Activated T-cell treated with anti-CD3 and anti-CD28 coated beads, Interleukin-2, amount 50 U/mL, for 48 hours (primary cell): ENCODE data around the gene CLDN6.

Source experiments
- DNase-seq, 2 experiments: peaks; one replicate each; pipeline ENCODE4 v3.0.0-alpha.2; 2020

The CLDN6 gene

GRCh38 chr16:3012828-3013420 is 5.1 kb downstream of the CLDN6 start, which contains the start of gene CLDN9:
CLDN9 (plus strand) TSS chr16:3012923; CDS start chr16:3013363, 440 bp downstream.
- DNase-seq = no peak

- no peak for DNase-seq
Observed at GRCh38 chr16:3012246-3012645, 5.7 kb downstream of the CLDN6 start.

DNA sequence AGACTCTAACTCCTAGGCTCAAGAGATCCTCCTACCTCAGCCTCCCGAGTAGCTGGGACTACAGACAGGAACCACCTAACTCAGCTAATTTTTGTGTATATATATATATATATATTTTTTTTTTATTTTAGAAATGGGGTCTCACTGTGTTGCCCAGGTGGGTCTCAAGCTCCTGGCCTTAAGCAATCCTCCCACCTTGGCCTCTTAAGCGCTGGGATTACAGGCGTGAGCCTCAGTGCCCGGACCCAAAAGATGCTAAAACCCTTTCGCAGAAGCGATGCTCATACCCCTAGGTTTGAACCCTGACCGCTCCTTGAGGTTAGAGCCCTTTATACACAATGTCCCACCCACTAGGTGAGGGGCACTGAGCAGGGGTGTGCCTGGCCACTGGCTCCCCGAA is 7.5 kb downstream of the CLDN6 start:
- DNase-seq = no peak

- no peak for DNase-seq
Observed at GRCh38 chr16:3009568-3010390, 8.2 kb downstream of the CLDN6 start.

DNA sequence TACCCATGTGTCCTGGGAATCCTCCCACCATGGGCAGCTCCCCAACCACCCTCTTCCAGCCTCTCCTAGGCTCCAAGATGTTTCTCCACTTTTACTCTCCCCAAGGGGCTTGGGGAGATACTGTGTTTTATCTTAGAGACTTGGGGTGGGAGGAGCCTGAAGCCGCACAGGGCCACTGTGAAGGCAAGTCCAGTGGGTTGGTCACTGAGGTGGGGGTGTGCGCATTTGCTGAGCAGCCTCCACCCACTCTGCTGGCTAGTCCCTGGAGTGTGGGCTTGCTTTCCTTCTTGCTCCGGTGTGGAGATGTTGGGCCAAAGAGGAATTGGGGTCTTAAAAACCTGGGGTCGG is 9.3 kb downstream of the CLDN6 start:
- DNase-seq = no peak

- DNase-seq = no peak
Observed at GRCh38 chr16:3007957-3008689, 9.9 kb downstream of the CLDN6 start.

GRCh38 chr16:3007059-3007956 is 10.7 kb downstream of the CLDN6 start:
- no peak for DNase-seq

DNA sequence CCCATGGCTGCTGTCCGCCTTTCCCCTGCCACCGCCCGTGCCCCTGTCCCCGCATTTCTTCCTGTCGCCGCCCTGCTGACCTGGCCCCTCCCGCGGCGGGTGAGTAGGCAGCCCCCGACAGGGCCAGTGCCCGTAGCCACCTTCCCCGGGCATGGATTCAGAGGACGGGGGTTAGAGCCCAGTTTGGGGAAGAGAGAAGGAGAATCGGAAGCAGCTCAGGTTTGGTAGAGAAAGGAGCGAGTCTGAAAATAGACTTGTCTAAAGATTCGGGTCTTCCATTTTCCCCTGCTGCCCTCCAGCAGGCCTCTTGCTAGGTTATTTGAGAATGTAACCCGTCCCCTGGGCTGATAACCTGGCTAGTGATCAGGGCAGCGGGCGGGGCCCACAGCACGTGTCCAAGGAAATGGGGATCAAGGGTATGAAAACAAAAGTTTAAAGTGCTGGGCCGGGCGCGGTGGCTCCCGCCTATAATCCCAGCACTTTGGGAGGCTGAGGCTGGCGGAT is 13.2 kb downstream of the CLDN6 start:
- no peak for DNase-seq

- DNase-seq = no peak
Observed at GRCh38 chr16:3004319-3004718, 13.7 kb downstream of the CLDN6 start.

DNA sequence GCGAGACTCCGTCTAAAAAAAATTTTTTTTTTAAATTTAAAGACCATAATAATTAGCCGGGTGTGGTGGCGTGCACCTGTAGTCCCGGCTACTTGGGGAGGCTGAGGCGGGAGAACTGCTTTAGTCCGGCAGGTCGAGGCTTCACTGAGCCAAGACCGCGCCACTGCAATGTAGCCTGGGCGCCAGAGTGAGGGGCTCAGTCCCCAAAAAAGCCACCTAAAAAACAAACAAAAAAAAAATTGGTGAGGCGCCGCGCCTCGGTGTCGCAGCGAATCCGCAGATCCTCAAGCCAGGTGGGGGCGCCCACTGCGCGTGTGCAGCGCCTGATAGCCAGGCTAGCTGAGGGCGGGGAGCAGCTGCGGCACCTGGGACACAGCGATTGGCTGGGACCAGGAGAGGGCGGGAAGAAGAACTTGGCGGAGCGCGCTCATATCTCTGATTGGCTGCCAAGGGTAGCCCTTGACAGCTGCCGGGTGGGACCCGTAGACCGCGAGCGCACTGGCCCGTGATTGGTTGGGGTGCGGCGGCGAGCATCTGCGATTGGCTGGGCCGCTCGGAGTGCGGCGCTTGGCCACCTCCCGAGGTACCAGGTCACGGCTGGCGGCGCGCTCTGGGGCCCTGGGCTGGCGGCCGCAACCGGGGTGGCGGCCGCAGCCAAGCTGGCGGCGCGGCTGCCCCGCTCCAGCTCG is 14.3 kb downstream of the CLDN6 start:
- DNase-seq = peak; percentile 94 to 98

DNA sequence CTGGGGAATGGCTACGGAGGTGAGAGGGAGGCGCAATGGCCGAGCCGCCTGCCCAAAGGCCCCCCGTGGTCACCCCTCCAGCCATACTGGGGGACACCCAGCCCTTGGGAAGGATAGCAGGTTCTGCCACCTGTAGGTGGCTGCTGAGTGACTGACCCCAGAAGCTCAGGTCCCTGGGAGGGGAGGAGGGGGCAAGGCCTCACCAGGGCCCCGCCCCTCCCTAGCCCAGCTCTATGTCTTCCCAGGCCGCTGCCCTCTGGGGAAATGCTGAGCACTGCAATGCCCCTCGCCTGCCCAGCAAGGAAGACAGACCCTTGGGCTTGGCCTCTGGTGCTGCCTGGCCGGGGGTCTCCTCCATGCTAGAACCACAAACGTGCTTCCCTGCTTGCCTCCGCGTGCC is 16.7 kb downstream of the CLDN6 start:
- DNase-seq = no peak

- no peak for DNase-seq
Observed at GRCh38 chr16:3000540-3000939, 17.4 kb downstream of the CLDN6 start.

DNA sequence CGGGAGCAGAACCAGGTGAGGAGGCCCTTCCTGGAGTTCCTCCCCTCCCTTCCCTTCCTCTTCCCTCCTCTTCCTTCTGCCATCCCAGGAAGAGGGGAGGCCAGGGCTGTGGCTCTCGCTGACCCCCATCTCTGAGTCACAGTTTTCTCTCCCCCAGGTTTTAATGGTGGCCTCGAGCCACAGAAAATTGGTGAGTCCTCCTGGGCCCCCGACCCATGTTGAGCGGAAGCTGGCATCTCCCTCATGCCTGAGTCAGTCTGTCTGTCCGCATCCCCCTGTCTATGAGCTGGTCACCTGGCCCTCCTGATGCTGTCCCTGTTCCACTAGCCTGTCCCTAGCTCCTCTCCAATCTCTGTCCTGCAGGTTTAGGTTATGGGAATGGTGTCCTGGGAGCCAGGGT is 18.1 kb downstream of the CLDN6 start:
- no peak for DNase-seq

DNA sequence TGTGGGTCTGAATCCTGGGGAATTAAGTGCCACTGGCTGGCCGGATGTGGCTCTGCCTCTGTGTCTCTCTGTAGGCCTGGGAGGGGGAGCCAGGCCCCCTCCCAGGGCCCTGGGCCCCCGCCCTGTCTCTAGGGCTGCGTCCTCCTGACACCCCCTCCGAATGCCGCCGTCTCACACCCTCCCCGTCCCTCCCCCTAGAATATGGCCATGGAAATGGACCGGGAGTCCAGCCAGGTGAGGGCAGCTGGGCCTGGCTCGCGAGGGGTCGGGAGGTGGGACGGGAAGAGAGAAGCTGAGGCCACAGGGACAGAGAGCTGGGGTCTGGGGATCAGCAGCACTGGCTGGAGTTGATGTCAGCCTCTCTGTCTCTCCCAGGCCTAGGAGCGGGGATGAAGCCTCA is 21.7 kb downstream of the CLDN6 start:
- DNase-seq = no peak

GRCh38 chr16:2992383-2993081 is 25.5 kb downstream of the CLDN6 start:
- no peak for DNase-seq

GRCh38 chr16:2991566-2992261 is 26.3 kb downstream of the CLDN6 start:
- DNase-seq = no peak

DNA sequence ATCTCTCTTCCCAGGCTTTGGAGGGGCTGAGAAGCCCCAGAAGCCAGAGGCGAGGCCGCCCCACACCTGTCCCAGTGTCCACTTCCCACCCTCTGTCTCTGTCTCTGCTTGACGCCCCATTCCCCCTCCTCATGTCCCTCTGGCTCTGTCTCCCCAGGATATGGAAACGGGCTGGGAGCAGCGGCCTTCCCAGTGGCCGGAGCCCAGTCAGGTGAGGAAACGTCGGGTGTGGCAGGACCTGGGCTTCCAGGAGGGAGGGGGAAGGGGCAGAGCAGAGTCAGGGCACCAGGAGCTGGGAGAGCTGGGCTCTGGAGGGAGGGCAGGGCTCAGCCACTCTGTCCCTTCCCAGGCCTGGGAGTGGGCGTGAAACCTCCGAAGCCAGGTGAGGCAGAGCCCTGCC is 27.1 kb downstream of the CLDN6 start:
- no peak for DNase-seq

DNA sequence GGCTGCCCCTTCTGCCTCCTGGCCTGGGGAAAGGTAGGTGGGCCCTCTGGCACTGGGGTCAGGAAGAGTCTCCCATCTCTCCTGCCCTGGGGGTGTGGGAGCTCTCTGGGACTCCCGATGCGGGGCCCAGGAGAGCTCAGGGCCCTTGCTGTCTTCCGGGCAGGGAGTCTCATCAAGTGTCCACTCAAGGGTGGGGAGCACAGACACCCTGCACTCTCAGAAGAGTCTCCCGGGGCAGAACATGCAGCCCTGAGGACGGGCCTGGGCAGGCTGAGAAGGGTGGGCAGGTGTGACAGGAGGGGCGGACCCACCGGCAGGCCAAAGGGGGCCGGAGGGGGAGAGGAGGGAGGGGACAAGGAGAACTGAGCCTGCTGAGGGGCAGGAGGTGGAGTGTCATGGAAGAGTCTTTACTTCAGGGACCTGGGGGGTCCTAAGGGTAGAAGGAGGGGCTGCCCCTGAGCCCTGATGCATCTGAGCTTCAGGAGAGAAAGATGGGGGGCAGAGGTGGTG is 29.3 kb downstream of the CLDN6 start:
- no peak for DNase-seq

DNA sequence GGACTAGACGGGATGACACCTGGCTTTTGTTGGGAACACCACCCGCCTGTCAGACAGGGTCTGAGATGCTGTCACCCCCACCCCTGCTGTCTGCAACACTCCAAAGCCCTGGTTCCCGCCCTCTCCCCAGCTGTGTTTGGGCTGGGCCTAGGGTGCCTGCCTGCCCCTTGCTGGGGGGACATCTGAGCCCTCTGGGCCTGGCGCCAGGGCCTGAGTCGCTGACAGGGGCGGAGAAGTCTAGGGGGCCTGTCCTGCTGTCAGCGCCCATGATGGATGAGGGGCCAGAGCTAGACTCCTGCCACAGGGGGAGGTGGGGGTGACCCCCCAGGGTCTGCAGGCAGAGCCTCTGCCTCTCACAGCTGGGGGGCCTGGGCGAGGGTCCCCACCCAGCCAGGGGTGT is 30.1 kb downstream of the CLDN6 start:
- DNase-seq = no peak

DNA sequence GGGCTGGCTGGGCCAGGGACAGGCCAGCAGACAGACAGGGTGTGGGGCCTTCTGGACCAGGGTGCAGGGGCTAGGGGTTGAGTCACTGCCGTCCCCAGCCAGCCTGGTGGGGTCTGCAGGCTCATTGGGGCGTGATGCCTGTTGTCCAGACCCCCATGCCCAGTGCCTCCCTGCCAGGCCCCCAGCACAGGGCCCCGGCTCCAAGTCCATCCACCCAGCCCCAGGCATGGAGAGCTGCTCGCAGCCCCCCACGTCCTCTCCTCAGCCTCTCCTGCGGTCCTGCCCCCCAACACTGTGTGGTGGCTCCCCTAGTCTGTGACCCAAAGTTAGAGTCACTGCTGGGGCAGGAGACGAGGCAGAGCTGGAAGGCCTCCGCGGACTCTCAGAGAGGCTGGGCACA is 30.7 kb downstream of the CLDN6 start:
- no peak for DNase-seq
